H9 (cell line): ENCODE data around the gene PCDHGB4. TPM values are rescaled to one million over a fixed set of nuclear protein-coding genes. Genes with fewer than 3 reads are reported as not detected.

Source experiments
- DNase-seq: peaks from one replicate; pipeline ENCODE4 v3.0.0-alpha.2; 2017
- H2AFZ ChIP-seq: one replicate; pipeline ENCODE4 v1.6.1; 2013; ENCODE audit warnings: mild to moderate bottlenecking, low read length, control low read depth, moderate library complexity
- H2AK5ac ChIP-seq: 2 replicates; pipeline ENCODE4 v1.6.1; 2013; ENCODE audit warnings: low read length, control low read depth, mixed read lengths; ENCODE audit not compliant: insufficient read length
- H2BK120ac ChIP-seq: one replicate; pipeline ENCODE4 v1.6.1; 2013; ENCODE audit warnings: low read depth, mild to moderate bottlenecking, low read length, control low read depth, inconsistent platforms; ENCODE audit not compliant: poor library complexity, severe bottlenecking
- H2BK12ac ChIP-seq: 2 replicates; pipeline ENCODE4 v1.6.1; 2013; ENCODE audit warnings: low read length, control low read depth, mixed read lengths, low read depth; ENCODE audit not compliant: insufficient read length
- H2BK15ac ChIP-seq: 2 replicates; pipeline ENCODE4 v1.6.1; 2013; ENCODE audit warnings: low read depth, low read length, control low read depth
- H2BK20ac ChIP-seq: one replicate; pipeline ENCODE4 v1.6.1; 2013; ENCODE audit warnings: low read depth, mild to moderate bottlenecking, low read length, control low read depth, inconsistent platforms; ENCODE audit not compliant: poor library complexity, severe bottlenecking
- H2BK5ac ChIP-seq: 2 replicates; pipeline ENCODE4 v1.6.1; 2013; ENCODE audit warnings: low read length, control low read depth, mixed read lengths; ENCODE audit not compliant: insufficient read length
- H3K14ac ChIP-seq: 2 replicates; pipeline ENCODE4 v1.6.1; 2013; ENCODE audit warnings: low read length, control low read depth; ENCODE audit not compliant: insufficient read depth
- H3K18ac ChIP-seq: 2 replicates; pipeline ENCODE4 v1.6.1; 2013; ENCODE audit warnings: low read depth, mild to moderate bottlenecking, mixed read lengths, low read length, control low read depth; ENCODE audit not compliant: insufficient read length
- H3K23ac ChIP-seq: 2 replicates; pipeline ENCODE4 v1.6.1; 2013; ENCODE audit warnings: low read length, control low read depth, mixed read lengths, low read depth; ENCODE audit not compliant: insufficient read length
- H3K23me2 ChIP-seq: 2 replicates; pipeline ENCODE4 v1.6.1; 2013; ENCODE audit warnings: low read depth, mild to moderate bottlenecking, mixed read lengths, low read length, control low read depth; ENCODE audit not compliant: insufficient read length, poor library complexity, severe bottlenecking
- H3K27ac ChIP-seq: 2 replicates; pipeline ENCODE4 v1.5.1; 2013; ENCODE audit warnings: low read length, control low read depth, mixed read lengths, low read depth; ENCODE audit not compliant: insufficient read length
- H3K27me3 ChIP-seq: 2 replicates; pipeline ENCODE4 v1.6.1; 2013; ENCODE audit warnings: low read length, control low read depth, inconsistent platforms; ENCODE audit not compliant: insufficient read depth
- H3K4ac ChIP-seq: 2 replicates; pipeline ENCODE4 v1.6.1; 2013; ENCODE audit warnings: low read depth, mild to moderate bottlenecking, control low read depth, inconsistent platforms, low read length, moderate library complexity
- H3K4me1 ChIP-seq: 2 replicates; pipeline ENCODE4 v1.6.1; 2013; ENCODE audit warnings: low read length, control low read depth, inconsistent platforms; ENCODE audit not compliant: insufficient read depth
- H3K4me2 ChIP-seq: 2 replicates; pipeline ENCODE4 v1.6.1; 2013; ENCODE audit warnings: low read length, control low read depth, mixed read lengths; ENCODE audit not compliant: insufficient read length, insufficient read depth
- H3K56ac ChIP-seq: 2 replicates; pipeline ENCODE4 v1.6.1; 2013; ENCODE audit warnings: low read depth, mild to moderate bottlenecking, mixed read lengths, low read length, control low read depth; ENCODE audit not compliant: insufficient read length
- H3K79me1 ChIP-seq: 2 replicates; pipeline ENCODE4 v1.6.1; 2013; ENCODE audit warnings: low read depth, mild to moderate bottlenecking, moderate library complexity, low read length, control low read depth, inconsistent platforms; ENCODE audit not compliant: insufficient read depth, poor library complexity, severe bottlenecking
- H3K79me2 ChIP-seq: 2 replicates; pipeline ENCODE4 v1.6.1; 2013; ENCODE audit warnings: low read length, control low read depth, inconsistent platforms; ENCODE audit not compliant: insufficient read depth
- H3K9ac ChIP-seq: 2 replicates; pipeline ENCODE4 v1.6.1; 2013; ENCODE audit warnings: low read length, control low read depth, mixed read lengths; ENCODE audit not compliant: insufficient read length; ENCODE audit errors: extremely low read depth
- H3K9me3 ChIP-seq: one replicate; pipeline ENCODE4 v1.6.1; 2013; ENCODE audit warnings: low read depth, low read length, inconsistent platforms; ENCODE audit not compliant: control insufficient read depth
- H3T11ph ChIP-seq: one replicate; pipeline ENCODE4 v1.6.1; 2013; ENCODE audit warnings: mild to moderate bottlenecking, low read length, control low read depth, inconsistent platforms
- H4K20me1 ChIP-seq: one replicate; pipeline ENCODE4 v1.6.1; 2013; ENCODE audit not compliant: control insufficient read depth, insufficient read length, insufficient read depth
- H4K5ac ChIP-seq: 2 replicates; pipeline ENCODE4 v1.6.1; 2013; ENCODE audit warnings: low read depth, mild to moderate bottlenecking, mixed read lengths, low read length, control low read depth; ENCODE audit not compliant: insufficient read length
- H4K8ac ChIP-seq: replicated peaks from 2 replicates; pipeline ENCODE4 v1.6.1; 2013; ENCODE audit warnings: low read length, control low read depth, mixed read lengths, low read depth; ENCODE audit not compliant: insufficient read length
- H4K91ac ChIP-seq: 2 replicates; pipeline ENCODE4 v1.6.1; 2013; ENCODE audit warnings: low read depth, mild to moderate bottlenecking, moderate library complexity, mixed read lengths, low read length, control low read depth; ENCODE audit not compliant: insufficient read length
- H3K27ac Mint-ChIP-seq, 3 experiments: 2 replicates in 2 of 3; 3 replicates in 1 of 3; pipeline ENCODE4 v1.8.0; 2020 to 2021; ENCODE audit warnings: mixed read lengths in 3 of 3, mild to moderate bottlenecking in 1 of 3, moderate library complexity in 1 of 3
- H3K27me3 Mint-ChIP-seq: 2 replicates; pipeline ENCODE4 v1.8.0; 2021; ENCODE audit warnings: low read depth, mild to moderate bottlenecking, moderate library complexity, mixed read lengths
- H3K36me3 Mint-ChIP-seq, 3 experiments: 2 replicates in 2 of 3; 3 replicates in 1 of 3; pipeline ENCODE4 v1.8.0; 2020 to 2021; ENCODE audit warnings: low read depth in 3 of 3, mixed read lengths in 3 of 3; ENCODE audit not compliant: insufficient read depth in 1 of 3
- H3K4me1 Mint-ChIP-seq, 2 experiments: 2 replicates each; pipeline ENCODE4 v1.8.0; 2020; ENCODE audit warnings: mixed read lengths in 2 of 2
- H3K4me3 Mint-ChIP-seq, 2 experiments: 2 replicates in 1 of 2; 3 replicates in 1 of 2; pipeline ENCODE4 v1.8.0; 2020 to 2021; ENCODE audit warnings: mild to moderate bottlenecking in 2 of 2, mixed read lengths in 2 of 2, moderate library complexity in 1 of 2
- H3K9me3 Mint-ChIP-seq, 2 experiments: 2 replicates in 1 of 2; 3 replicates in 1 of 2; pipeline ENCODE4 v1.8.0; 2020; ENCODE audit warnings: mild to moderate bottlenecking in 2 of 2, mixed read lengths in 2 of 2, moderate library complexity in 1 of 2
- CTCF ChIP-seq: fragments of 200-600 bp; sonication (generic); conservative IDR thresholded peaks from 3 replicates; pipeline ENCODE4 v1.8.0; 2021; ENCODE audit warnings: antibody characterized with exemption, mild to moderate bottlenecking
- WGBS: extraction: QIAGEN DNeasy Blood & Tissue Kit; methylation state at CpG from one replicate; pipeline ENCODE4 v1.1.7; 2013; ENCODE audit warnings: missing lambda C conversion rate, low lambda C conversion rate, mixed read lengths; ENCODE audit not compliant: insufficient read length; ENCODE audit errors: extremely low coverage; 5-methylcytosine and 5-hydroxymethylcytosine counted together
- total RNA-seq: library from RNA; stranded (reverse); gene quantifications from 2 replicates; pipeline ENCODE4 v1.2.1, GENCODE V29; 2021

PCDHGB4 gene
- total RNA-seq, 1 experiment from 2014 or later: 4.2 TPM

DNA sequence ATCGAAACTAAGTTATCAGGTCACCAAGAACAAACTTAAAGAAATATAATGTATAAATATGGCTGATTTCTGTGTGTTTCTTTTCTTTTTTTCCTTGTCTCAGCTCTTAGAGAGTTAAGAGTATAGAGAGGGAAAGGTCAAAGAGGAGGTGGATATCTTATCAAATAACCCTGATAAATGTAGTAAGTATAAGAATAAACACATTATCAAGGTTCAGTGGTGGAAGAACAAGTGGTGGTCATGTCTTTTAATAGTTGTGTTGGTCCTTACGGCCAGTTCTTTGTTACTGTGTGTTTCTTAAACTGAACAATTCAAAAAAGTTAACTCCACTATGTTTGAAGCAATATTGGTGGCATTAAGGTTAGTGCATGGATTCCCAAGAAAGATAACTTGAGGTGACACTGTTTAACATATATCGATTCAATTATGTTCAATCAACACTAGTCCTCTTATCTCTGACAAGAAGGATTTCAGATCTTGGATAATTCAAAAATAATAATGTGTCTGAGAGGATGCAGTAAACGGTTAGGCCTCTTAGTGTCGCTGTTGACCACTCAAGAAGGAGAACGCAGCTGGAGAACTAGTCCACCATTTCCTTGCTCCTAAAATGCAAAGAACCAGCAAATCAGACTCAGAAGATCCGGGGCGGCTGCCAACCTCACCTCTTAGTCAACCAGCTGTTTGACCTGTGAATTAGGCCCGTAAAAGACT lies 44.1 kb upstream of the PCDHGB4 start, which contains the start of gene PCDHGA3:
TSS of gene PCDHGA3 (plus strand) at position 588 of the 711 bp plus-strand sequence. CDS start 205 bp downstream, outside the sequence.
- H3K9me3 Mint-ChIP-seq: peaks cover 65 to 77% of the 10 kb centered on the region in 2 experiments
- H4K8ac ChIP-seq: no peak within 1 kb of the TSS
- H2BK5ac ChIP-seq: no peak within 1 kb of the TSS
- no peak within 1 kb of the TSS for H3K4ac ChIP-seq
- H2AFZ ChIP-seq: peak within 1 kb of the TSS; percentile 35
- no peaks in the 10 kb centered on the region for H3K79me2 ChIP-seq
- H4K20me1 ChIP-seq: no peaks in the 10 kb centered on the region
- H3K27ac ChIP-seq: no peak within 1 kb of the TSS
- H4K5ac ChIP-seq: no peak within 1 kb of the TSS
- no peak within 1 kb of the TSS for H3K56ac ChIP-seq
- TF ChIP-seq CTCF: peak; percentile 66
- H3K23me2 ChIP-seq: no peaks in the 10 kb centered on the region
- H2BK15ac ChIP-seq: no peak within 1 kb of the TSS
- no peak within 1 kb of the TSS for H3K4me2 ChIP-seq
- H3K27me3 ChIP-seq: no peaks in the 10 kb centered on the region
- H3T11ph ChIP-seq: no peak within 1 kb of the TSS
- H3K36me3 Mint-ChIP-seq: peaks cover 17 to 52% (median 33%) of the 10 kb centered on the region in 3 experiments
- H3K14ac ChIP-seq: no peak within 1 kb of the TSS
- no peak within 1 kb of the TSS for H4K91ac ChIP-seq
- peaks cover 9% of the 10 kb centered on the region for H3K27me3 Mint-ChIP-seq
- no CpG with 5 or more reads among the region's 9 CpGs for WGBS
- H3K9me3 ChIP-seq: peaks cover 25% of the 10 kb centered on the region
- H2BK12ac ChIP-seq: no peak within 1 kb of the TSS
- DNase-seq: no peak
- H3K27ac Mint-ChIP-seq: no peak within 1 kb of the TSS
- no peak within 1 kb of the TSS for H3K23ac ChIP-seq
- no peak within 1 kb of the TSS for H2AK5ac ChIP-seq
- no peak within 1 kb of the TSS for H3K18ac ChIP-seq
- H2BK20ac ChIP-seq: no peak within 1 kb of the TSS
- H3K9ac ChIP-seq: no peak within 1 kb of the TSS
- peak within 1 kb of the TSS in 1 of 2 experiments; percentile 44; a peak in 1 of 5 replicates for H3K4me3 Mint-ChIP-seq
- no peaks in the 10 kb centered on the region for H3K79me1 ChIP-seq
- no peaks in the 10 kb centered on the region for H3K4me1 ChIP-seq
- H3K4me1 Mint-ChIP-seq: peaks cover 2 to 4% of the 10 kb centered on the region in 2 experiments; a peak in 2 of 4 replicates
- H2BK120ac ChIP-seq: no peak within 1 kb of the TSS
